SK-N-SH treated with all-trans-retinoic acid at 6 μM for 48 hours (cell line): ENCODE data around the gene ZNF503.

Experiments
- ATAC-seq: fragments of 200-7000 bp; cut with Tn5 transposase; 3 replicates; pipeline ENCODE4 v1.9.1; 2020; ENCODE audit warnings: mild to moderate bottlenecking, moderate library complexity
- ARNTL ChIP-seq: fragments of 450-650 bp; formaldehyde crosslinking; IDR thresholded peaks from 2 replicates; pipeline ENCODE4 v1.5.0; 2020; ENCODE audit warnings: low read depth, mild to moderate bottlenecking, moderate library complexity, borderline replicate concordance
- BACH2 ChIP-seq: fragments of 250-450 bp; sonication (Bioruptor Pico); IDR thresholded peaks from 2 replicates; pipeline ENCODE4 v1.9.0; 2021; ENCODE audit warnings: mild to moderate bottlenecking, borderline replicate concordance
- CSDC2 ChIP-seq: fragments of 250-450 bp; sonication (Bioruptor Pico); IDR thresholded peaks from 2 replicates; pipeline ENCODE4 v1.5.0; 2020; ENCODE audit warnings: mild to moderate bottlenecking, moderate library complexity
- ESRRG ChIP-seq: fragments of 250-450 bp; sonication (Bioruptor Pico); IDR thresholded peaks from 2 replicates; pipeline ENCODE4 v1.6.1; 2021; ENCODE audit warnings: mild to moderate bottlenecking
- GLIS3 ChIP-seq: fragments of 250-450 bp; sonication (Bioruptor Pico); IDR thresholded peaks from 2 replicates; pipeline ENCODE4 v1.5.0; 2020; ENCODE audit warnings: mild to moderate bottlenecking, moderate library complexity
- ISL1 ChIP-seq: fragments of 250-450 bp; sonication (Bioruptor Pico); IDR thresholded peaks from 2 replicates; pipeline ENCODE4 v2.1.2; 2022; ENCODE audit warnings: mild to moderate bottlenecking, moderate library complexity
- OSR1 ChIP-seq: fragments of 250-450 bp; sonication (Bioruptor Pico); IDR thresholded peaks from 2 replicates; pipeline ENCODE4 v1.8.0; 2022; ENCODE audit warnings: moderate library complexity, mild to moderate bottlenecking, inconsistent platforms
- POU6F1 ChIP-seq: fragments of 250-450 bp; sonication (Bioruptor Pico); IDR thresholded peaks from 2 replicates; pipeline ENCODE4 v1.8.0; 2021; ENCODE audit warnings: low read depth, mild to moderate bottlenecking, moderate library complexity, borderline replicate concordance
- PPARA ChIP-seq: fragments of 250-450 bp; sonication (Bioruptor Pico); IDR thresholded peaks from 2 replicates; pipeline ENCODE4 v1.5.0; 2020; ENCODE audit warnings: mild to moderate bottlenecking, borderline replicate concordance
- RARB ChIP-seq: fragments of 250-450 bp; sonication (Bioruptor Pico); IDR thresholded peaks from 2 replicates; pipeline ENCODE4 v1.8.0; 2021; ENCODE audit warnings: mild to moderate bottlenecking, moderate library complexity
- TCF4 ChIP-seq: fragments of 250-450 bp; sonication (Bioruptor Pico); IDR thresholded peaks from 2 replicates; pipeline ENCODE4 v1.8.0; 2021; ENCODE audit warnings: mild to moderate bottlenecking, moderate library complexity, borderline replicate concordance
- TOX ChIP-seq: fragments of 250-450 bp; sonication (Bioruptor Pico); IDR thresholded peaks from 2 replicates; pipeline ENCODE4 v1.8.0; 2021; ENCODE audit warnings: mild to moderate bottlenecking, moderate library complexity, borderline replicate concordance
- ZFP3 ChIP-seq: fragments of 250-450 bp; sonication (Bioruptor Pico); IDR thresholded peaks from 2 replicates; pipeline ENCODE4 v1.5.0; 2020; ENCODE audit warnings: mild to moderate bottlenecking, moderate library complexity
- ZFP30 ChIP-seq: fragments of 450-650 bp; formaldehyde crosslinking; IDR thresholded peaks from 2 replicates; pipeline ENCODE4 v1.5.0; 2022; ENCODE audit warnings: mild to moderate bottlenecking, moderate library complexity
- ZNF70 ChIP-seq: fragments of 450-650 bp; formaldehyde crosslinking; IDR thresholded peaks from 2 replicates; pipeline ENCODE4 v1.5.0; 2020; ENCODE audit warnings: mild to moderate bottlenecking, moderate library complexity
- ZNF8 ChIP-seq: fragments of 450-650 bp; formaldehyde crosslinking; IDR thresholded peaks from 2 replicates; pipeline ENCODE4 v1.5.0; 2020; ENCODE audit warnings: mild to moderate bottlenecking, moderate library complexity
- TF ChIP-seq, protein P1 (sequence below): fragments of 250-450 bp; sonication (Bioruptor Pico); IDR thresholded peaks from 2 replicates; pipeline ENCODE4 v1.5.1; 2021; ENCODE audit warnings: mild to moderate bottlenecking, moderate library complexity
- TF ChIP-seq, protein P2 (sequence below): fragments of 250-450 bp; sonication (Bioruptor Pico); IDR thresholded peaks from 2 replicates; pipeline ENCODE4 v1.5.0; 2020; ENCODE audit warnings: mild to moderate bottlenecking, moderate library complexity
- TF ChIP-seq, protein P3 (sequence below): fragments of 250-450 bp; sonication (Bioruptor Pico); IDR thresholded peaks from 2 replicates; pipeline ENCODE4 v1.5.1; 2020; ENCODE audit warnings: low read depth, mild to moderate bottlenecking, moderate library complexity

Gene ZNF503

DNA sequence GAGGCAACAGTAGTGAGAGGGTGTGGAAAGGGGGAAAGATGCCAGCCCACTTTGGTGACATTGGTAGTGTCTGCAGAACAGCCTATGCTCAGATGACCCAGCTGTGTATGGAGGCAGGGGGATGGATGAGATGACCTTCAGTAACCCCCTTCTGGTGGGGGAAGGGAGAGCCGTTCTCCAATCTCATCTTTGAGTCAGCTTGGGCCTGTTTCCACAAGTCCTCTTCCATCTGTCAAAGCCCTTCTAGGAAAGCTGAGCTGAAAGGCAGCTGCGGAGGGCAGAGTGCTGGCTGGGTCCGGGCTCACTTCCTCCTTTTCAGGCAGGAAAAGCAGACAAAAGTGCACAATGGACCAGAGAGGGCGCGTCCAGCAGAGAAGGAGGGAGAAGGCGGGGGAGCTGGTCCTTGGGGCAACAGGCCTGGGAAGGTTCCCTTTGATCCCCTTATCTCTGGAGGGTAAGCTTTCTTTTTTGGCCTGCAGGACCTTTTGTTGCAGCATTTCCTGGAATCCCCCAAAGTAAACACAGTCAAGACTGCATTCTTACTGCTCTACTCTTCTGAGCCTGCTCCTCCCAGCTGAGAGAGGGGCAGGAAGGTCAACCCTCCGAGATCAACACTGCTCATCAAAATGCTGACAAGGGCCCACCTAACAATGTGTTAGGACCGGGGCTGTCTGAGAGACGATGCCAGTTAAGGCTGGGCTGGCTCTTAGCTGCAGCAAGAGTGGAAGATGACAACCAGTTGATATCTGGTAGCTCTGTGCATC is 28.6 kb upstream of the ZNF503 start:
- no peak for TF ChIP-seq ZNF8 (CRISPR knock-in tag)
- TF ChIP-seq TOX (CRISPR knock-in tag) = no peak
- TF ChIP-seq ESRRG (CRISPR knock-in tag) = no peak
- no peak for TF ChIP-seq GLIS3 (CRISPR knock-in tag)
- no peak for TF ChIP-seq ARNTL (CRISPR knock-in tag)
- no peak for TF ChIP-seq OSR1 (CRISPR knock-in tag)
- TF ChIP-seq POU6F1 (CRISPR knock-in tag) = no peak
- TF ChIP-seq TCF4 (CRISPR knock-in tag) = no peak
- no peak for TF ChIP-seq ISL1
- no peak for TF ChIP-seq ZFP30 (CRISPR knock-in tag)
- ATAC-seq = peak; percentile 19; the same call in 2 of the 3 replicates

DNA sequence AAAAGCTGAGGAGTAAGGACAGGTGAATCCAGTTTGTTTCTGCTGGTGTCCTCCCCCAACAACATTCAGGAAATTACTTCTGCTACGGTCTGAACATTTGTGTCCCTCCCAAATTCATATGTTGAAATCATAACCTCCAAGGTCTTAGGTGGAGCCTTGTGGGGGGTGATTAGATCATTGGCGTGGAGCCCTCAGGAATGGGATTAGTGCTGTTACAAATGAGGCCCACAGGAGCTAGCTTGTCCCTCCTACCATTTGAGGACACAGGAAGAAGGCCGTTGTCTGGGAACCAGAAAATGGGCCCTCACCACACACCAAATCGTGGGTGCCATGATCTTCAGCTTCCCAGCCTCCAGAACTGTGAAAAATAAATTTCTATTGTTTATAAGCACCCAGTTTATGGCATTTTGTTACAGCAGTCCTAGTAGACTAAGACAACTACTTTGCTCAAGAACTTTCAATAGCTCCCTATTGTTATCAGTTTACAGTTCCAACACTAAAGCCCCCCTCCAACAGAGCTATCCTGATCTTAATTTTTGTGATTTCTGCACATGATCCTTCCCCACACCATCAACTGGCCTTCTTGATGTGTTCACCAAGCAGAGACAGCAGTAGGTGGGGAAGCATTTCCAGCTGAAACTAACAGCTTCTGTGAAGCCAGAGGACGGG is 27.7 kb upstream of the ZNF503 start:
- no peak for ATAC-seq
- TF ChIP-seq BACH2 (no peak), TOX (CRISPR knock-in tag) (no peak), OSR1 (CRISPR knock-in tag) (no peak), TCF4 (CRISPR knock-in tag) (no peak), GLIS3 (CRISPR knock-in tag) (no peak), CSDC2 (no peak), ARNTL (CRISPR knock-in tag) (no peak), ISL1 (no peak), PPARA (CRISPR knock-in tag) (no peak), ZNF8 (CRISPR knock-in tag) (no peak), POU6F1 (CRISPR knock-in tag) (no peak)
- TF ChIP-seq, protein P1, sequence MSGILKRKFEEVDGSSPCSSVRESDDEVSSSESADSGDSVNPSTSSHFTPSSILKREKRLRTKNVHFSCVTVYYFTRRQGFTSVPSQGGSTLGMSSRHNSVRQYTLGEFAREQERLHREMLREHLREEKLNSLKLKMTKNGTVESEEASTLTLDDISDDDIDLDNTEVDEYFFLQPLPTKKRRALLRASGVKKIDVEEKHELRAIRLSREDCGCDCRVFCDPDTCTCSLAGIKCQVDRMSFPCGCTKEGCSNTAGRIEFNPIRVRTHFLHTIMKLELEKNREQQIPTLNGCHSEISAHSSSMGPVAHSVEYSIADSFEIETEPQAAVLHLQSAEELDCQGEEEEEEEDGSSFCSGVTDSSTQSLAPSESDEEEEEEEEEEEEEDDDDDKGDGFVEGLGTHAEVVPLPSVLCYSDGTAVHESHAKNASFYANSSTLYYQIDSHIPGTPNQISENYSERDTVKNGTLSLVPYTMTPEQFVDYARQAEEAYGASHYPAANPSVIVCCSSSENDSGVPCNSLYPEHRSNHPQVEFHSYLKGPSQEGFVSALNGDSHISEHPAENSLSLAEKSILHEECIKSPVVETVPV = no peak
- TF ChIP-seq, protein P2, sequence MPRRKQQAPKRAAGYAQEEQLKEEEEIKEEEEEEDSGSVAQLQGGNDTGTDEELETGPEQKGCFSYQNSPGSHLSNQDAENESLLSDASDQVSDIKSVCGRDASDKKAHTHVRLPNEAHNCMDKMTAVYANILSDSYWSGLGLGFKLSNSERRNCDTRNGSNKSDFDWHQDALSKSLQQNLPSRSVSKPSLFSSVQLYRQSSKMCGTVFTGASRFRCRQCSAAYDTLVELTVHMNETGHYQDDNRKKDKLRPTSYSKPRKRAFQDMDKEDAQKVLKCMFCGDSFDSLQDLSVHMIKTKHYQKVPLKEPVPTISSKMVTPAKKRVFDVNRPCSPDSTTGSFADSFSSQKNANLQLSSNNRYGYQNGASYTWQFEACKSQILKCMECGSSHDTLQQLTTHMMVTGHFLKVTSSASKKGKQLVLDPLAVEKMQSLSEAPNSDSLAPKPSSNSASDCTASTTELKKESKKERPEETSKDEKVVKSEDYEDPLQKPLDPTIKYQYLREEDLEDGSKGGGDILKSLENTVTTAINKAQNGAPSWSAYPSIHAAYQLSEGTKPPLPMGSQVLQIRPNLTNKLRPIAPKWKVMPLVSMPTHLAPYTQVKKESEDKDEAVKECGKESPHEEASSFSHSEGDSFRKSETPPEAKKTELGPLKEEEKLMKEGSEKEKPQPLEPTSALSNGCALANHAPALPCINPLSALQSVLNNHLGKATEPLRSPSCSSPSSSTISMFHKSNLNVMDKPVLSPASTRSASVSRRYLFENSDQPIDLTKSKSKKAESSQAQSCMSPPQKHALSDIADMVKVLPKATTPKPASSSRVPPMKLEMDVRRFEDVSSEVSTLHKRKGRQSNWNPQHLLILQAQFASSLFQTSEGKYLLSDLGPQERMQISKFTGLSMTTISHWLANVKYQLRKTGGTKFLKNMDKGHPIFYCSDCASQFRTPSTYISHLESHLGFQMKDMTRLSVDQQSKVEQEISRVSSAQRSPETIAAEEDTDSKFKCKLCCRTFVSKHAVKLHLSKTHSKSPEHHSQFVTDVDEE = no peak
- TF ChIP-seq, protein P3, sequence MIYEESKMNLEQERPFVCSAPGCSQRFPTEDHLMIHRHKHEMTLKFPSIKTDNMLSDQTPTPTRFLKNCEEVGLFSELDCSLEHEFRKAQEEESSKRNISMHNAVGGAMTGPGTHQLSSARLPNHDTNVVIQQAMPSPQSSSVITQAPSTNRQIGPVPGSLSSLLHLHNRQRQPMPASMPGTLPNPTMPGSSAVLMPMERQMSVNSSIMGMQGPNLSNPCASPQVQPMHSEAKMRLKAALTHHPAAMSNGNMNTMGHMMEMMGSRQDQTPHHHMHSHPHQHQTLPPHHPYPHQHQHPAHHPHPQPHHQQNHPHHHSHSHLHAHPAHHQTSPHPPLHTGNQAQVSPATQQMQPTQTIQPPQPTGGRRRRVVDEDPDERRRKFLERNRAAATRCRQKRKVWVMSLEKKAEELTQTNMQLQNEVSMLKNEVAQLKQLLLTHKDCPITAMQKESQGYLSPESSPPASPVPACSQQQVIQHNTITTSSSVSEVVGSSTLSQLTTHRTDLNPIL = no peak

DNA sequence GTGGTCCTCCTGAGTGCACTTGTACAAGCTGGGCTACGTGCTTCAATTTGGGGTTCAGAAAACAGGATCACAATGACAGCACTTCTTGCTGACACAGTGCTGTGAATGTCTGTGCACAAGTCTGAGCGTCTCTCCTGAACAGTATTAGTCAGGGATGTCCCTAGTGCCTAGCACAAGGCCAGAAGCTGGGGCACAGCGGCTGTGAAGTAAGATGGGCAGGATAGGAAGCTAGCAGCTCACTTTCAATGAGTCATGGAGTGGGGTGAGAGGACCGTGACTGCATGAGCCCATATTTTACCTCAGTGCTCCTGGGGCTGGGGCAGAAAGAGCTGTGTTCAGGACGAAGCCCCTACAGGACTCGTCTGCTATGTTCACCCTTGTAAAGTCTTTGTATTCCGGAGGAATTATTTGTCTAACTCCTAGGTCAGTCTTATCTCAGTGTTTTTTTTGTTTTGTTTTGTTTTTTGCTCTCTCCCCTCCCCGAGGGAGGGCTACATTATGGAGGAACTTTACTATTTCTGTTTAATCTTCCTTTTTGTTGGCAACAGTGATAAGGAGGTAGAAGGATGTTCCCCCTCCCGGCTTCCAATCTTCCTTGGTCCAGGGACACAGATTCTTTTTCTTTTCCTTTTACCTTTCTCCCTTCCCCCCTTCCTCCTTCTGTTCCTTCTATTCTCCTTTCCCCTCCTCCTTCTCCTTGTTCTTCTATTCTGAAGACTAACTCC is 27.0 kb upstream of the ZNF503 start:
- peak; percentile 71 for ATAC-seq
- no peak for TF ChIP-seq RARB (CRISPR knock-in tag)
- no peak for TF ChIP-seq GLIS3 (CRISPR knock-in tag)
- TF ChIP-seq ZFP3 = no peak
- no peak for TF ChIP-seq PPARA (CRISPR knock-in tag)
- no peak for TF ChIP-seq CSDC2
- no peak for TF ChIP-seq TCF4 (CRISPR knock-in tag)
- TF ChIP-seq, protein P3 = no peak
- TF ChIP-seq ARNTL (CRISPR knock-in tag) = no peak
- no peak for TF ChIP-seq ISL1
- no peak for TF ChIP-seq POU6F1 (CRISPR knock-in tag)
- TF ChIP-seq ZNF70 = no peak
- TF ChIP-seq TOX (CRISPR knock-in tag) = no peak
